DND-41 (cell line): Measurements from ENCODE around the gene BMPR1A.

Source experiments
- EZH2 ChIP-seq: IDR thresholded peaks from 3 replicates; pipeline ENCODE4 v1.6.1; 2012; ENCODE audit warnings: borderline replicate concordance, low read depth, mild to moderate bottlenecking, moderate library complexity, low read length, inconsistent platforms; ENCODE audit not compliant: severe bottlenecking
- TF ChIP-seq, protein P1 (sequence below): IDR thresholded peaks from 2 replicates; pipeline ENCODE4 v1.5.1; 2012; ENCODE audit warnings: borderline replicate concordance, low read length, moderate library complexity, mild to moderate bottlenecking; ENCODE audit not compliant: poor library complexity, severe bottlenecking; ENCODE audit errors: extremely low read depth

- TF ChIP-seq, protein P1, sequence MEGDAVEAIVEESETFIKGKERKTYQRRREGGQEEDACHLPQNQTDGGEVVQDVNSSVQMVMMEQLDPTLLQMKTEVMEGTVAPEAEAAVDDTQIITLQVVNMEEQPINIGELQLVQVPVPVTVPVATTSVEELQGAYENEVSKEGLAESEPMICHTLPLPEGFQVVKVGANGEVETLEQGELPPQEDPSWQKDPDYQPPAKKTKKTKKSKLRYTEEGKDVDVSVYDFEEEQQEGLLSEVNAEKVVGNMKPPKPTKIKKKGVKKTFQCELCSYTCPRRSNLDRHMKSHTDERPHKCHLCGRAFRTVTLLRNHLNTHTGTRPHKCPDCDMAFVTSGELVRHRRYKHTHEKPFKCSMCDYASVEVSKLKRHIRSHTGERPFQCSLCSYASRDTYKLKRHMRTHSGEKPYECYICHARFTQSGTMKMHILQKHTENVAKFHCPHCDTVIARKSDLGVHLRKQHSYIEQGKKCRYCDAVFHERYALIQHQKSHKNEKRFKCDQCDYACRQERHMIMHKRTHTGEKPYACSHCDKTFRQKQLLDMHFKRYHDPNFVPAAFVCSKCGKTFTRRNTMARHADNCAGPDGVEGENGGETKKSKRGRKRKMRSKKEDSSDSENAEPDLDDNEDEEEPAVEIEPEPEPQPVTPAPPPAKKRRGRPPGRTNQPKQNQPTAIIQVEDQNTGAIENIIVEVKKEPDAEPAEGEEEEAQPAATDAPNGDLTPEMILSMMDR: no peak
- TF ChIP-seq EZH2: no peak
These were observed 22.0 kb upstream of the BMPR1A start for GRCh38 chr10:86734207-86734988.
